Prostate gland (tissue), 2 donors: ENCODE data around the gene TAF4B. TPM values are rescaled to one million over a fixed set of nuclear protein-coding genes. Genes with fewer than 3 reads are reported as not detected.

Experiments used
- DNase-seq: peaks from one replicate; pipeline ENCODE4 v3.0.0-alpha.2; 2019; ENCODE audit warnings: low spot score
- H3K27ac ChIP-seq, 2 donors: fragments of 200-600 bp; sonication (generic); 2 replicates each; pipeline ENCODE4 v1.5.1; 2017 to 2019
- H3K27me3 ChIP-seq: fragments of 200-600 bp; sonication (generic); replicated peaks from 2 replicates; pipeline ENCODE4 v1.5.1; 2019; ENCODE audit not compliant: insufficient read depth
- H3K36me3 ChIP-seq, 2 donors: fragments of 200-600 bp; sonication (generic); 1 replicate in 1 of 2; 2 replicates in 1 of 2; pipeline versions ENCODE4 v1.5.1 to v1.8.1; 2017 to 2019
- H3K4me1 ChIP-seq: fragments of 200-600 bp; sonication (generic); replicated peaks from 2 replicates; pipeline ENCODE4 v1.5.1; 2019
- H3K4me3 ChIP-seq, 2 donors: fragments of 200-600 bp; sonication (generic); 2 replicates each; pipeline ENCODE4 v1.5.1; 2017 to 2019
- H3K9me3 ChIP-seq: fragments of 200-600 bp; sonication (generic); 2 replicates; pipeline ENCODE4 v1.5.1; 2017
- CTCF ChIP-seq, 4 experiments: fragments of 200-600 bp in 2 of 4; fragments of 450-650 bp in 2 of 4; sonication (generic) in 2 of 4; IDR thresholded peaks; 1 replicate in 3 of 4; 2 replicates in 1 of 4; pipeline ENCODE4 v1.5.1; 2016 to 2019; ENCODE audit warnings: antibody characterized with exemption in 4 of 4, mild to moderate bottlenecking in 2 of 4, moderate library complexity in 2 of 4
- POLR2A ChIP-seq: fragments of 450-650 bp; IDR thresholded peaks from one replicate; pipeline ENCODE4 v1.6.1; 2016; ENCODE audit warnings: antibody characterized with exemption, mild to moderate bottlenecking
- POLR2AphosphoS5 ChIP-seq: sonication (generic); formaldehyde crosslinking; IDR thresholded peaks from one replicate; pipeline ENCODE4 v1.6.1; 2017; ENCODE audit warnings: antibody characterized with exemption
- WGBS: methylation state at CpG from one replicate; pipeline ENCODE4 v1.1.5; 2018; 5-methylcytosine and 5-hydroxymethylcytosine counted together
- intact Hi-C: fragments of 100-400 bp; cut with DNase I; formaldehyde crosslinking; loops from one replicate; pipeline ENCODE4 v1.14.2; 2022
- total RNA-seq, 2 donors: library from RNA; depleted of rRNA; stranded (reverse); fragments of >200 nt; gene quantifications; one replicate each; pipeline ENCODE4 v1.1.0, GENCODE V29; 2016

Gene TAF4B
- total RNA-seq, 2 donors from 2014 or later: 5.3 to 37.3 TPM

- H3K9me3 ChIP-seq: no peaks in the 10 kb centered on the region
- DNase-seq: no peak
- WGBS: 97% methylated on average over 1 of the region's 1 CpG
- no peaks in the 10 kb centered on the region for H3K4me1 ChIP-seq
- no peak overlapping the region for H3K27ac ChIP-seq
- no peak for TF ChIP-seq POLR2A
- TF ChIP-seq POLR2AphosphoS5: no peak
- TF ChIP-seq CTCF (IDR thresholded peaks at IDR 0.05): no peak
- intact Hi-C loops: no loop called here
- no peaks in the 10 kb centered on the region for H3K27me3 ChIP-seq
- H3K36me3 ChIP-seq: no peaks in the 10 kb centered on the region
- H3K4me3 ChIP-seq: no peak overlapping the region
Measured at GRCh38 chr18:26320686-26321085, 94.4 kb downstream of the TAF4B start.

- no peak overlapping the region for H3K27ac ChIP-seq
- TF ChIP-seq POLR2AphosphoS5: no peak
- no peak for TF ChIP-seq CTCF (IDR thresholded peaks at IDR 0.05)
- no peak for TF ChIP-seq POLR2A
- intact Hi-C loops: no loop called here
- H3K36me3 ChIP-seq: no peaks in the 10 kb centered on the region
- no peaks in the 10 kb centered on the region for H3K9me3 ChIP-seq
- no peak overlapping the region for H3K4me3 ChIP-seq
- no peak for DNase-seq
- no peaks in the 10 kb centered on the region for H3K4me1 ChIP-seq
- WGBS: 94% methylated on average over 3 of the region's 3 CpGs
- H3K27me3 ChIP-seq: no peaks in the 10 kb centered on the region
Measured at GRCh38 chr18:26322890-26323653, 96.8 kb downstream of the TAF4B start.

- Histone ChIP-seq H3K9me3 (no peaks in the 10 kb centered on the region), H3K27me3 (no peaks in the 10 kb centered on the region), H3K36me3 (no peaks in the 10 kb centered on the region), H3K4me1 (no peaks in the 10 kb centered on the region), H3K27ac (no peak overlapping the region), H3K4me3 (no peak overlapping the region)
- no peak for TF ChIP-seq POLR2AphosphoS5
- DNase-seq: no peak
- intact Hi-C loops: no loop called here
- whole genome bisulfite sequencing: 87% methylated on average over 2 of the region's 2 CpGs
Measured at GRCh38 chr18:26325771-26326170, 99.5 kb downstream of the TAF4B start.

GRCh38 chr18:26327062-26327461 is 100.8 kb downstream of the TAF4B start:
- WGBS: 58% methylated on average over 3 of the region's 3 CpGs
- Histone ChIP-seq H3K27ac (no peak overlapping the region), H3K27me3 (no peaks in the 10 kb centered on the region), H3K4me1 (no peaks in the 10 kb centered on the region), H3K9me3 (no peaks in the 10 kb centered on the region), H3K36me3 (no peaks in the 10 kb centered on the region), H3K4me3 (no peak overlapping the region)
- DNase-seq: no peak
- intact Hi-C loops: no loop called here
- TF ChIP-seq POLR2A (no peak), POLR2AphosphoS5 (no peak), CTCF (IDR thresholded peaks at IDR 0.05) (no peak)

- Histone ChIP-seq H3K27ac (no peak overlapping the region), H3K27me3 (no peaks in the 10 kb centered on the region), H3K9me3 (no peaks in the 10 kb centered on the region), H3K36me3 (no peaks in the 10 kb centered on the region), H3K4me3 (no peak overlapping the region), H3K4me1 (no peaks in the 10 kb centered on the region)
- intact Hi-C loops: no loop called here
- DNase-seq: no peak
- WGBS: 97% methylated on average over 1 of the region's 1 CpG
- TF ChIP-seq CTCF (IDR thresholded peaks at IDR 0.05) (no peak), POLR2AphosphoS5 (no peak)
Measured at GRCh38 chr18:26332991-26333390, 106.7 kb downstream of the TAF4B start.
